NCI-H1417 (cell line): ENCODE measurements around the gene WRAP73.

ENCODE experiments used
- DNase-seq, 3 experiments: peaks; one replicate each; lab custom pipeline; 2025; lab: John Stamatoyannopoulos, UW

WRAP73 gene

GRCh38 chr1:3614755-3615742, 34.9 kb downstream of the WRAP73 start:
- DNase-seq: peak in 2 of 3 experiments; percentile 20 to 48

- no peak for DNase-seq
Observed at GRCh38 chr1:3612123-3612522, 37.8 kb downstream of the WRAP73 start.

GRCh38 chr1:3611170-3612019, 38.5 kb downstream of the WRAP73 start, which contains the start of gene MEGF6:
Gene MEGF6 (minus strand): TSS chr1:3611508. CDS start chr1:3611268, 240 bp downstream.
- DNase-seq: peak; percentile 52 to 78 (median 77)

- DNase-seq: peak in 2 of 3 experiments; percentile 19 to 66
Observed at GRCh38 chr1:3610527-3611169, 39.3 kb downstream of the WRAP73 start.

- no peak for DNase-seq
Observed at GRCh38 chr1:3609769-3610526, 40.0 kb downstream of the WRAP73 start.

GRCh38 chr1:3609016-3609768, 40.7 kb downstream of the WRAP73 start:
- DNase-seq: no peak

DNA sequence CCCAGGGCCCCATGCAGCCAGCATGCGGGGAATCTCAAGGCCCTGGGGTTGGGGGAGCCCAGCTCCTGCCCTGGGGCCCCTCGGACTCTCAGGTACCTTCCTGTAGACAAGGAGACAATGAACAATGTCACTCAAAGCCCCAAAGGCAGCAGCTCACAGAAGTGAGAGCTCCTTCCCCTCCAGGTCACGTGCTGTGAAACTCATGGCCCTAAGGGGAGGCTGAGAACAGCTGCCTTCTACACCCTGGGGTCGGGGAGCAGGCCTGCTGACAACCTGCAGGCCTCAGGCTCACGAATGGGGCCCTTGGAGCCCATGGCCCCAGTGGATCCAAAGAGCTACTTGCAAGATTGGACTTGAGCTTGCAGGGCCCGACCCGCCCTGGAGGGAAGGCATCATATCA, 41.7 kb downstream of the WRAP73 start:
- DNase-seq: no peak

- DNase-seq: no peak
Observed at GRCh38 chr1:3607703-3608065, 42.2 kb downstream of the WRAP73 start.

GRCh38 chr1:3606779-3607702, 42.9 kb downstream of the WRAP73 start:
- no peak for DNase-seq

DNA sequence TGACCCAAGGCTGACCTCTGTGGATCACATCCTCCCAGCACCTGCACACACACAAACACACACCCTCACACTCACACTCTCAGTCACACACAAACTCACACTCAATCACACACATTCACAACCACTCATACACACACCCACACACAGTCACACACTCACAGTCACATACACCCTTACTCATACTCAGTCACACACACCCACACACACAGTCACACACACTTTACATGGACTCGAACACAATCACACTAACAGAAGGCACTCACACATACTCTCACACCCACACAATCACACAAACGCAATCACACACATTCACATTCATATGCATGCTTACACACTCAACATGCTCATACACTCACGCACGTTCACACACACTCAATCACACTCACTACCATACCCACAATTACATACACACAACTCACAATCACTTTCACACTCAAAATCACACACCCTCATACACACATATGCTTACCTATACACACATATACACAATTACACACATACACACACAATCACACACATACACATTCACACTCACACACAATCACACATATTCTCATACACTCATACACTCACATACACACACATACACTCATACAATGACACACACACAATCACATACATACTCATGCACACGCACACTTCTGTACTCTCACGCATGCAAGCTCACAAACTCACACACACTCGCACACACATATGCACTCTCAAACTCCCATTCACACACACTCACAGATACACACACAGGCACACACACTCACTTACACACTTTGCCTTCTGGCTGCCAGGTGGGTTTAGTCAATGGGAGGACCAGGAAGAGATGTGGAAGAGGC, 44.7 kb downstream of the WRAP73 start:
- DNase-seq: no peak

GRCh38 chr1:3604468-3604974, 45.4 kb downstream of the WRAP73 start:
- no peak for DNase-seq

DNA sequence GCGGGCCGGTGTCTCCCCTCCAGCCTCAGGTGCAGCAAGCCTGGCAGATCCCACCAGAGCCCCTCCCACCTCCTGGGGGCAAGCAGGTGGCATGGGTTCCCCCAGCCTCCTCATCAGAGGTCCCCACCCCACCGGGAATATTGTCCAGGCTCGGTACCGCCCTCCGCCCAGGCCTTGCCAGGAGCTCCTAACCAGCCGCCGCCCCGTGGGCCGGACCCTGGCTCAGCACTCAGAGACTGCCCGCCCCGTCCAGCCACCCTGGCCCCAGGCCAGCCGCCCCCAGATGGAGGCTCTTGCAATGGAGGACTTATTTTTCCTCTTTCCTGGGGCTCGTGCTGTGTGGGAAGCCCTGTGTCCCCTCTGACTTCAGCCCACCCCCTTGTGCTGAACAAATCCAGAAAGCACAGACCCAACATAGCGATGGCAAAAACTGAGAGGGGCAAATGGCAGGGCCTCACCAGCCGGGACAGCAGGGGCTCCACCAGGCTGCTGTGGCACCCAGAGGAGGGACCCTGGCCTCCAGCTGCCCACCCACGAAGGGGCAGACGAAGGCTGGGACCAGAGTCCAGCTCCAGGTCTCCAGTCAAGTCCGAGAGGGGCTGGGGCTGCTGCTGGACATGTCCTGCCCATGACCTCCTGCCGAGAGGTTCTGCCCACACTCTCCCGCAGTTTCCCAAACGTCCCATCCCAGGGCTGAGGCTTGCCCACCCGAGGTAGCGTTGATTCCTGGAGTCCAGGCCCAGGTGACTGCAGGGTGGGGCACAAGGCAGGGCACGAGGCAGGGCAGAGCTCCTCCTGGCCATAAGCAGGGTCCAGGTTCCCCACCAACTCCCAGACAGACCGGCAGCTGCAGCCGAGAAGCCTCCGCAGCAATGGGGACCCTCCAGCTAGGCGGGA, 46.1 kb downstream of the WRAP73 start:
- DNase-seq: no peak

DNA sequence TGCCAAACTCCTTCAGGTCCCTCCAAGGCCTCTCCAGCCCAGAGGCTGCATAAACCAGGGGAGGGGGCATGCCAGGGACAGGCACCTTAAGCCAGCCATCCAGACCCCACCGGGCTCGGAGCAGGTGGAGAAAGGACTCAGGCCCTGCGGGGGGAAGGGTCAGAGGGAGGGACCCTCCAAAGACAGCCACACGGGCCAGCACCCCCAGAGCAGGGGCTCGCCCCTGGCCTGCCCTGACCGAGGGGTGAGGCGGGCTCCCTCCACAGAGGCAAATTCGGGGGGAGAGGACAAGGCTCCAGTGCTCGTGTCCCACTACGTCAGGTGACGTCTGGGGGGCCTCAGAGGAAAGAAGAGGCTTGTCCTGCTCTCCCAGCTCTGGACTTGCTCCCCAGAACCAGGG, 46.7 kb downstream of the WRAP73 start:
- no peak for DNase-seq

DNA sequence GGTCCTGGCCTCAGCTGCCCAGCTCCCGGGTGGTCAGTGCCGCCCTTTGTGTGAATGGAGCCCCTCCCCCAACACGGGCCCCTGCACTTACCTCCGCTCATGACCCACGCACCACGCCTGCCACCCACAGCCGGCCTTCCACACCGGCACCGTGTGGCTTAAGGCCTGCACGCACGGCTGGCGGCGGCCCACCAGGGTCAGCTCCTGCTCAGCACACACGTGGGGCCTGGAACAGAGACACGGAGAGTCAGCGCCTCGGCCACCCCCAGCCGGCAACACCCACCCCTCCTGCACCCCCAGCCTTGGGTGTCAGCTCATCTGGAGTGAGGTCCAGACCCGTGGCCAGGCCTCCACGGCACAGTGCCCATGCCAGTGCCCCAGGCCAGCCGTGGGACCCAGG, 47.5 kb downstream of the WRAP73 start:
- DNase-seq: no peak

DNA sequence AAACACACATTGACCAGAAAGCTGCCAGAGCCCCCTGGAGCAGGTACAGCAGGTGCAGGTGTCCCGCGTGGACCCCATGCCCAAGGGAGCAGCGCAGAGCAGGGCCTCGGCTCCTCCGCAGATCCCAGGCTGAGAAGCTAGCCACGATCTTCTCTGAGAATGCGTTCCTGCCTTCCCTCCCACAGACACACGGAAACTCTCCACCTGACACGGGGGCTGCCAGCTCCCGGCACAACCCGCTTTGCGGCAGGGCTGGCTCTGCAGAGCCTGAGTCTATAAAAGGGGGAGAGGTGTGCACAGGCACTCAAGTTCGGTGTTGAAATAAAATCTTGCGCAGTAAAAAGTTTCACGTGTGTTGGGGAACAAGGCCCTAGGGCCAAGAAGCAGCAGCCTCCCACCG, 48.2 kb downstream of the WRAP73 start:
- no peak for DNase-seq

GRCh38 chr1:3600354-3600753, 49.5 kb downstream of the WRAP73 start:
- DNase-seq: no peak

DNA sequence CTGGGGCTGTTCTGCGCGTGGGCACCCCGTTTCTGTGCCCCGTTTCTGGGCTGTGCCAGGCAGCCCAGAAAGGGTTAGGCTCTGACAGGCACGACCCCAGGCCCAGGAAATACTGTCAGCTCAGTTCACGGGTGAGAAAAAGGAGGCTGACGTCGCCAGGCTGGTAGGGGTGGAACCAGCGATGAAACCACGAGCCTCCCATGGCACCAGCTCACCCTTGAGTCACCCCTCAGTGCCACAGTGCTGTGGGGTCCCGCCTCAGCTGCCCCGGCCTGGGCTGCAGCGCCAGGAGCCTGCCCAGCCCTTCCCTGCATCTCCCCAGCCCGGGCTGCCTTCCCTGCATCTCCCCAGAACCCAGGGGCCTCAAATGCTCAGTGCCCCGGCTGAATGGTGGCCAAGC, 50.1 kb downstream of the WRAP73 start:
- no peak for DNase-seq
